ENCODE measurements around the gene SMYD4.

DNA sequence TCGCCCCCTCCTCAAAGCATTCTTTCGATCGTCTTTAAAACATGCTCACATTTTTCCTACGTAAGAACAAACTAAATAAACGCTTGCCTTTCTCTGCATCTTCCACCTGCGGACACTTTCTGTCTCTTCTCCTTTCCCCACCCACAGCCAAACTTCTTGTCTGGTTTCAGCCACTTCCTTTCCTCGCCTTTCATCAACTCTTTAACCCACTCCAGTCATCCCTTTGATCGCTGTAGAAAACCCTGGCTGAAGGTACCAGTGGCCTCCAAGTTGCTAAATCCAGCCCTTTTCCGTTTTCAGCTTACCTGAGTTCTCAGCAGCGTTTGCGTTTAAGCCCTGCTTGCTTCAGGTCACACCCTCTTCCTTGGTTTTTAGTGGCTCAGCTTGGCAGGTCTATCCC lies 586 bp upstream of the SMYD4 start:
- TF ChIP-seq POLR2A (IDR thresholded peaks at IDR 0.05) (no peak), POLR2AphosphoS5 (IDR thresholded peaks at IDR 0.05) (no peak)
- TF ChIP-seq, protein P1, sequence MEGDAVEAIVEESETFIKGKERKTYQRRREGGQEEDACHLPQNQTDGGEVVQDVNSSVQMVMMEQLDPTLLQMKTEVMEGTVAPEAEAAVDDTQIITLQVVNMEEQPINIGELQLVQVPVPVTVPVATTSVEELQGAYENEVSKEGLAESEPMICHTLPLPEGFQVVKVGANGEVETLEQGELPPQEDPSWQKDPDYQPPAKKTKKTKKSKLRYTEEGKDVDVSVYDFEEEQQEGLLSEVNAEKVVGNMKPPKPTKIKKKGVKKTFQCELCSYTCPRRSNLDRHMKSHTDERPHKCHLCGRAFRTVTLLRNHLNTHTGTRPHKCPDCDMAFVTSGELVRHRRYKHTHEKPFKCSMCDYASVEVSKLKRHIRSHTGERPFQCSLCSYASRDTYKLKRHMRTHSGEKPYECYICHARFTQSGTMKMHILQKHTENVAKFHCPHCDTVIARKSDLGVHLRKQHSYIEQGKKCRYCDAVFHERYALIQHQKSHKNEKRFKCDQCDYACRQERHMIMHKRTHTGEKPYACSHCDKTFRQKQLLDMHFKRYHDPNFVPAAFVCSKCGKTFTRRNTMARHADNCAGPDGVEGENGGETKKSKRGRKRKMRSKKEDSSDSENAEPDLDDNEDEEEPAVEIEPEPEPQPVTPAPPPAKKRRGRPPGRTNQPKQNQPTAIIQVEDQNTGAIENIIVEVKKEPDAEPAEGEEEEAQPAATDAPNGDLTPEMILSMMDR (IDR thresholded peaks at IDR 0.05), result no peak

Measured in prostate gland (tissue), 2 donors.